Kidney (tissue), 14 donors: ENCODE measurements around the gene CAMKMT. TPM values are rescaled to one million over a fixed set of nuclear protein-coding genes. Genes with fewer than 3 reads are reported as not detected.

ENCODE experiments used
- DNase-seq, 5 donors: peaks; one replicate each; pipeline ENCODE4 v3.0.0-alpha.2; 2013 to 2020
- FAIRE-seq: peaks from 2 replicates; lab custom pipeline; 2012; peaks lifted over from hg19 to GRCh38; lab: Jason Lieb, UNC
- H3K27ac ChIP-seq, 2 donors: one replicate each; pipeline ENCODE4 v1.7.0; 2013; ENCODE audit warnings: low read depth in 2 of 2, low read length in 2 of 2, inconsistent platforms in 1 of 2
- H3K27me3 ChIP-seq: one replicate; pipeline ENCODE4 v1.7.1; 2013; ENCODE audit warnings: low read length, inconsistent platforms; ENCODE audit not compliant: control insufficient read depth, insufficient read depth
- H3K36me3 ChIP-seq, 3 donors: one replicate each; pipeline versions ENCODE4 v1.7.0 to v1.7.1; 2013; ENCODE audit warnings: low read length in 3 of 3, control low read depth in 1 of 3, inconsistent platforms in 1 of 3; ENCODE audit not compliant: insufficient read depth in 3 of 3, control insufficient read depth in 2 of 3
- H3K4me1 ChIP-seq, 3 donors: one replicate each; pipeline versions ENCODE4 v1.7.0 to v1.7.1; 2013; ENCODE audit warnings: low read length in 3 of 3, inconsistent platforms in 1 of 3, low read depth in 1 of 3; ENCODE audit not compliant: control insufficient read depth in 2 of 3, insufficient read depth in 2 of 3
- H3K4me3 ChIP-seq, 3 donors: one replicate each; pipeline versions ENCODE4 v1.7.0 to v1.8.1; 2013; ENCODE audit warnings: low read length in 3 of 3, control low read depth in 1 of 3, inconsistent platforms in 1 of 3
- H3K9ac ChIP-seq, 3 donors: one replicate each; pipeline versions ENCODE4 v1.7.0 to v1.7.1; 2013; ENCODE audit warnings: low read length in 3 of 3, control low read depth in 1 of 3, inconsistent platforms in 1 of 3
- H3K9me3 ChIP-seq, 3 donors: one replicate each; pipeline versions ENCODE4 v1.7.0 to v1.7.1; 2013; ENCODE audit warnings: low read length in 3 of 3, control low read depth in 1 of 3, inconsistent platforms in 1 of 3; ENCODE audit not compliant: control insufficient read depth in 2 of 3, insufficient read depth in 1 of 3
- CTCF ChIP-seq: IDR thresholded peaks from 3 replicates; pipeline ENCODE4 v1.5.1; 2012; ENCODE audit warnings: mild to moderate bottlenecking, moderate library complexity, borderline replicate concordance; ENCODE audit not compliant: insufficient read depth; ENCODE audit errors: extremely low read depth
- intact Hi-C: fragments of 100-400 bp; cut with DNase I; formaldehyde crosslinking; loops from one replicate; pipeline ENCODE4 v1.11.1; 2022
- polyA plus RNA-seq: library from polyadenylated mRNA; stranded (reverse); fragments of 350-450 nt; fragmentation: Illumina TruSeq; extraction: RNeasy Lipid Tissue Mini Kit (QIAGEN cat#74804); gene quantifications from one replicate; pipeline ENCODE4 v1.2.3, GENCODE V29; 2014; ENCODE audit warnings: low read depth, low replicate concordance; ENCODE audit not compliant: insufficient read depth
- total RNA-seq: library from RNA; stranded (reverse); fragmentation: NEBNext Ultra II Directional; extraction: Animal tissue kit (Norgen Biotek cat#: 25700); gene quantifications from one replicate; pipeline ENCODE4 v1.2.1, GENCODE V29; 2021
- donor health status: control.
- donor health status: control.
- donor health status: control.
- donor health status: control.
- donor health status: control.
- donor health status: DM: yes; HTN: yes; CAD: no.
- donor health status: Normal renal cell carcinoma (clear cell type).

CAMKMT gene
- total and polyA plus RNA-seq, 2 donors from 2014 or later: 9.9 to 14.5 TPM

GRCh38 chr2:44718431-44718830, 356.7 kb downstream of the CAMKMT start:
- no peak overlapping the region for H3K9ac ChIP-seq

GRCh38 chr2:44719562-44719961, 357.8 kb downstream of the CAMKMT start:
- no peak for TF ChIP-seq CTCF
- H3K4me1 ChIP-seq: no peaks in the 10 kb centered on the region
- H3K9ac ChIP-seq: no peak overlapping the region
- H3K27me3 ChIP-seq: no peaks in the 10 kb centered on the region
- H3K9me3 ChIP-seq: no peaks in the 10 kb centered on the region
- H3K4me3 ChIP-seq: no peak overlapping the region
- DNase-seq: no peak
- no peaks in the 10 kb centered on the region for H3K36me3 ChIP-seq
- no peak for FAIRE-seq
- intact Hi-C loops: no loop called here
- no peak overlapping the region for H3K27ac ChIP-seq

More at GRCh38 chr2:44718431-44718830, 356.7 kb downstream of the CAMKMT start:
- FAIRE-seq (no peak), DNase-seq (no peak)
- no peaks in the 10 kb centered on the region for H3K27me3 ChIP-seq
- intact Hi-C loops: no loop called here
- H3K9me3 ChIP-seq: no peaks in the 10 kb centered on the region
- H3K4me1 ChIP-seq: no peaks in the 10 kb centered on the region
- no peak for TF ChIP-seq CTCF
- H3K36me3 ChIP-seq: no peaks in the 10 kb centered on the region
- H3K4me3 ChIP-seq: no peak overlapping the region
- no peak overlapping the region for H3K27ac ChIP-seq

- FAIRE-seq (no peak), DNase-seq (no peak)
- Histone ChIP-seq H3K4me3 (no peak overlapping the region), H3K9ac (no peak overlapping the region), H3K9me3 (no peaks in the 10 kb centered on the region), H3K4me1 (no peaks in the 10 kb centered on the region), H3K27ac (no peak overlapping the region), H3K36me3 (no peaks in the 10 kb centered on the region), H3K27me3 (no peaks in the 10 kb centered on the region)
- intact Hi-C loops: no loop called here
- no peak for TF ChIP-seq CTCF
Measured at GRCh38 chr2:44722026-44722625, 360.4 kb downstream of the CAMKMT start.

GRCh38 chr2:44723921-44724320, 362.2 kb downstream of the CAMKMT start:
- FAIRE-seq: no peak
- intact Hi-C loops: no loop called here
- DNase-seq: no peak
- Histone ChIP-seq H3K27ac (no peak overlapping the region), H3K36me3 (no peaks in the 10 kb centered on the region), H3K9ac (no peak overlapping the region), H3K9me3 (no peaks in the 10 kb centered on the region), H3K4me1 (no peaks in the 10 kb centered on the region), H3K27me3 (no peaks in the 10 kb centered on the region), H3K4me3 (no peak overlapping the region)
- TF ChIP-seq CTCF: no peak
